B cell (primary cell): Measurements from ENCODE around the gene CACHD1. TPM values are rescaled to one million over a fixed set of nuclear protein-coding genes. Genes with fewer than 3 reads are reported as not detected.

Experiments used
- ATAC-seq: fragments of 200-7000 bp; cut with Tn5 transposase; one replicate; pipeline ENCODE4 v1.10.0; 2021; ENCODE audit warnings: low read depth, mild to moderate bottlenecking, moderate number of reproducible peaks, moderate library complexity
- CTCF ChIA-PET: fragments of 350-600 bp; sonication (Branson Sonifier 250); formaldehyde crosslinking; loops from one replicate; lab custom pipeline; 2021; ENCODE audit warnings: antibody characterized with exemption, inconsistent platforms; lab: Charles Lee
- POLR2A ChIA-PET: fragments of 350-600 bp; sonication (Branson Sonifier 250); formaldehyde crosslinking; loops from one replicate; lab custom pipeline; 2021; ENCODE audit warnings: antibody characterized with exemption; lab: Charles Lee
- DNase-seq: peaks from one replicate; pipeline ENCODE4 v3.0.0; 2013
- H2AFZ ChIP-seq: 2 replicates; pipeline ENCODE4 v1.6.1; 2012; ENCODE audit warnings: mild to moderate bottlenecking, low read depth, low read length; ENCODE audit not compliant: insufficient read depth, poor library complexity, severe bottlenecking
- H3K27ac ChIP-seq, 2 donors: 1 replicate in 1 of 2; 2 replicates in 1 of 2; pipeline ENCODE4 v1.5.1; 2012 to 2013; ENCODE audit warnings: low read length in 2 of 2, mild to moderate bottlenecking in 2 of 2, moderate library complexity in 1 of 2
- H3K27me3 ChIP-seq, 4 experiments: fragments of 200-600 bp in 1 of 4; sonication (generic) in 1 of 4; replicated peaks in 1 of 4; 1 replicate in 2 of 4; 2 replicates in 2 of 4; pipeline versions ENCODE4 v1.6.1 to v1.7.0; 2013 to 2016; ENCODE audit warnings: low read length in 3 of 4, mild to moderate bottlenecking in 2 of 4, mixed read lengths in 1 of 4, moderate library complexity in 1 of 4; ENCODE audit not compliant: insufficient read depth in 4 of 4, control insufficient read depth in 3 of 4; ENCODE audit errors: control extremely low read depth in 1 of 4
- H3K36me3 ChIP-seq, 2 experiments: replicated peaks in 1 of 2; 1 replicate in 1 of 2; 2 replicates in 1 of 2; pipeline versions ENCODE4 v1.6.1 to v1.7.1; 2013; ENCODE audit warnings: low read length in 1 of 2; ENCODE audit not compliant: insufficient read depth in 2 of 2, control insufficient read depth in 1 of 2; ENCODE audit errors: control extremely low read depth in 1 of 2, extremely low read depth in 1 of 2
- H3K4me1 ChIP-seq, 2 donors: fragments of 200-600 bp in 1 of 2; sonication (generic) in 1 of 2; 1 replicate in 1 of 2; 2 replicates in 1 of 2; pipeline versions ENCODE4 v1.5.1 to v1.6.1; 2013 to 2017; ENCODE audit warnings: low read length in 2 of 2; ENCODE audit not compliant: control insufficient read depth in 2 of 2, insufficient read depth in 2 of 2
- H3K4me2 ChIP-seq: replicated peaks from 2 replicates; pipeline ENCODE3; 2012; ENCODE audit warnings: mild to moderate bottlenecking, low read depth, low read length; ENCODE audit not compliant: poor library complexity, severe bottlenecking
- H3K4me3 ChIP-seq, 5 experiments: fragments of 200-600 bp in 1 of 5; sonication (generic) in 1 of 5; 1 replicate in 3 of 5; 2 replicates in 2 of 5; pipeline versions ENCODE4 v1.5.1 to v1.7.0; 2011 to 2016; ENCODE audit warnings: low read length in 4 of 5, mild to moderate bottlenecking in 4 of 5, low read depth in 2 of 5, control low read depth in 1 of 5, moderate library complexity in 1 of 5; ENCODE audit not compliant: insufficient read depth in 1 of 5; ENCODE audit errors: control extremely low read depth in 1 of 5, extremely low read depth in 1 of 5
- H3K79me2 ChIP-seq: fragments of 200-600 bp; sonication (generic); one replicate; pipeline ENCODE4 v1.6.0; 2016; ENCODE audit warnings: low read length; ENCODE audit not compliant: control insufficient read depth, insufficient read depth
- H3K9ac ChIP-seq: fragments of 200-600 bp; sonication (generic); 2 replicates; pipeline ENCODE4 v1.6.1; 2017; ENCODE audit warnings: mild to moderate bottlenecking, low read length, moderate library complexity
- H3K9me3 ChIP-seq, 3 donors: one replicate each; pipeline versions ENCODE4 v1.6.1 to v1.7.1; 2013; ENCODE audit warnings: low read length in 2 of 3; ENCODE audit not compliant: control insufficient read depth in 2 of 3, insufficient read depth in 1 of 3; ENCODE audit errors: control extremely low read depth in 1 of 3
- H4K20me1 ChIP-seq: 2 replicates; pipeline ENCODE4 v1.6.0; 2012; ENCODE audit warnings: mild to moderate bottlenecking, low read length; ENCODE audit not compliant: insufficient read depth, control insufficient read depth, poor library complexity, severe bottlenecking
- H3K27ac Mint-ChIP-seq: one replicate; pipeline ENCODE4 v1.8.0; 2021; ENCODE audit warnings: mixed read lengths
- H3K27me3 Mint-ChIP-seq: one replicate; pipeline ENCODE4 v1.8.0; 2021; ENCODE audit warnings: mixed read lengths
- H3K4me1 Mint-ChIP-seq: one replicate; pipeline ENCODE4 v1.8.0; 2021; ENCODE audit warnings: mixed read lengths
- H3K4me3 Mint-ChIP-seq: one replicate; pipeline ENCODE4 v1.8.0; 2021; ENCODE audit warnings: mixed read lengths
- H3K9me3 Mint-ChIP-seq: one replicate; pipeline ENCODE4 v1.8.0; 2022; ENCODE audit warnings: mixed read lengths; ENCODE audit not compliant: insufficient read depth
- EZH2 ChIP-seq: IDR thresholded peaks from 2 replicates; pipeline ENCODE4 v1.6.1; 2012; ENCODE audit warnings: borderline replicate concordance, low read depth, mild to moderate bottlenecking, moderate library complexity, low read length; ENCODE audit not compliant: insufficient read depth, poor library complexity, severe bottlenecking
- WGBS: methylation state at CpG from one replicate; pipeline ENCODE4 v1.1.5; 2013; ENCODE audit warnings: missing lambda C conversion rate; ENCODE audit not compliant: insufficient coverage; 5-methylcytosine and 5-hydroxymethylcytosine counted together
- intact Hi-C: fragments of 100-400 bp; cut with micrococcal nuclease; formaldehyde crosslinking; loops from one replicate; pipeline ENCODE4 v1.10.0; 2022
- polyA plus RNA-seq: library from polyadenylated mRNA; depleted of rRNA; stranded (reverse); fragments of >200 nt; gene quantifications from 2 replicates; pipeline ENCODE4 v1.2.3, GENCODE V29; 2012
- total RNA-seq, 2 donors: library from RNA; stranded (reverse); fragments of 120-200 nt in 1 of 2; gene quantifications; 1 replicate in 1 of 2; 2 replicates in 1 of 2; pipeline versions ENCODE4 v1.2.3 to v1.2.4, GENCODE V29; 2013 to 2022
- TF ChIP-seq, protein P1 (sequence below): fragments of 200-600 bp; IDR thresholded peaks from one replicate; pipeline ENCODE4 v1.8.0; 2022; ENCODE audit warnings: antibody characterized with exemption, mild to moderate bottlenecking

Gene CACHD1
- total and polyA plus RNA-seq, 2 donors (not counting 1 experiment from before 2014, with no cell fraction given) = not detected

DNA sequence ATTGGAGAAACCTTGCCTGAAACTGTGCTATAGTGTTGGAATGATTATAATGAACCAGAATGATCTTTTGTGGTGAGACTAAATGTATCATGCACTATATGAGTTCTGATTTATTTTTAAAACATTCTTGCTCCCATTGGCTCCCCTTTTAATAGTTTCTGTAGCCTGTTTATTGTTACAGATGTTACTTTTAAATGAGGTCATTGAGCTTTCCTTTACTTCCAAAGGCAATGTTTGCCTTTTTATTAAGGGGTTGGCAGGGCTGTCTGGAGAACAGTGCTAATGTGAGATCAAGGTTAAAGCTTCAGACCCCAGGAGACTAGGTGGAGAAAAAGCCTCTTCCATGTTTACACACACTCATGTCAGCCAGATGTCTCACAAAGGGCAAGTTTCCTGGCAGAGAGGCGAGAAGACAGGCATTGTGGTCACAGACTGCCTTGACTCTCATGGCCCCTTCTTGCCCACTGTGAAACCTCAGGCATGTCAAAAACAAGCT lies 154.3 kb downstream of the CACHD1 start:
- no peaks in the 10 kb centered on the region for H3K79me2 ChIP-seq
- H3K4me3 ChIP-seq = no peak overlapping the region
- no peaks in the 10 kb centered on the region for H3K36me3 ChIP-seq
- H3K27ac ChIP-seq = no peak overlapping the region
- Mint-ChIP-seq H3K9me3 (no peaks in the 10 kb centered on the region), H3K4me3 (no peak overlapping the region), H3K27ac (no peak overlapping the region), H3K27me3 (peaks cover 11% of the 10 kb centered on the region), H3K4me1 (peaks cover 3% of the 10 kb centered on the region)
- ATAC-seq (no peak), DNase-seq (no peak)
- TF ChIP-seq, protein P1, sequence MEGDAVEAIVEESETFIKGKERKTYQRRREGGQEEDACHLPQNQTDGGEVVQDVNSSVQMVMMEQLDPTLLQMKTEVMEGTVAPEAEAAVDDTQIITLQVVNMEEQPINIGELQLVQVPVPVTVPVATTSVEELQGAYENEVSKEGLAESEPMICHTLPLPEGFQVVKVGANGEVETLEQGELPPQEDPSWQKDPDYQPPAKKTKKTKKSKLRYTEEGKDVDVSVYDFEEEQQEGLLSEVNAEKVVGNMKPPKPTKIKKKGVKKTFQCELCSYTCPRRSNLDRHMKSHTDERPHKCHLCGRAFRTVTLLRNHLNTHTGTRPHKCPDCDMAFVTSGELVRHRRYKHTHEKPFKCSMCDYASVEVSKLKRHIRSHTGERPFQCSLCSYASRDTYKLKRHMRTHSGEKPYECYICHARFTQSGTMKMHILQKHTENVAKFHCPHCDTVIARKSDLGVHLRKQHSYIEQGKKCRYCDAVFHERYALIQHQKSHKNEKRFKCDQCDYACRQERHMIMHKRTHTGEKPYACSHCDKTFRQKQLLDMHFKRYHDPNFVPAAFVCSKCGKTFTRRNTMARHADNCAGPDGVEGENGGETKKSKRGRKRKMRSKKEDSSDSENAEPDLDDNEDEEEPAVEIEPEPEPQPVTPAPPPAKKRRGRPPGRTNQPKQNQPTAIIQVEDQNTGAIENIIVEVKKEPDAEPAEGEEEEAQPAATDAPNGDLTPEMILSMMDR = no peak
- TF ChIP-seq EZH2 = no peak
- ChIA-PET CTCF (no interaction called here), POLR2A (no interaction called here)
- no peaks in the 10 kb centered on the region for H3K27me3 ChIP-seq
- H3K4me2 ChIP-seq = no peak overlapping the region
- no peaks in the 10 kb centered on the region for H3K4me1 ChIP-seq
- H3K9ac ChIP-seq = no peak overlapping the region
- 0% methylated on average over 1 of the region's 1 CpG for WGBS
- H2AFZ ChIP-seq = no peak overlapping the region
- no peaks in the 10 kb centered on the region for H4K20me1 ChIP-seq
- intact Hi-C loops = no loop called here
- no peaks in the 10 kb centered on the region for H3K9me3 ChIP-seq

DNA sequence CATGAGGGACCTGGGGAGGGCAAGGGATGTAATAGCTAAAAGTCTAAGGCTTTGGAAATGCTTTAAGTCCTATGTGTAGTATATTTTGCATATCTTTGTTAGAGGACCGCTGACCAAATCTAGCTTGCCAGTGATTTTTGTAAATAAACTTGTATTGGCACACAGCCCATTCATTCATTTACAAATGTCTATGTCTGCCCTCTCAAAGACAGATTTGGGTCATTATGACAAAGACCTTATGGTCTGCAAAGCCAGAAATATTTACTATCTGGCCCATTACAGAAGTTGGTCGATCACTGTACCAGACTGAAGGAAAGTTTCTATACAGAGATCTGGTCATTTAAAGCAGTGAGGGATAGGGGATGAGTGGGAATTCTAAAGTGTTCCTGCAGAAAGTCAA lies 154.9 kb downstream of the CACHD1 start:
- H3K4me1 Mint-ChIP-seq = peaks cover 7% of the 10 kb centered on the region
- no peak overlapping the region for H3K27ac Mint-ChIP-seq
- 83% methylated on average over 1 of the region's 2 CpGs for WGBS
- Histone ChIP-seq H3K27ac (no peak overlapping the region), H3K36me3 (no peaks in the 10 kb centered on the region), H3K27me3 (no peaks in the 10 kb centered on the region), H3K9ac (no peak overlapping the region), H3K4me2 (no peak overlapping the region), H3K4me3 (no peak overlapping the region), H2AFZ (no peak overlapping the region), H3K4me1 (no peaks in the 10 kb centered on the region), H4K20me1 (no peaks in the 10 kb centered on the region), H3K79me2 (no peaks in the 10 kb centered on the region), H3K9me3 (no peaks in the 10 kb centered on the region)
- no peak overlapping the region for H3K4me3 Mint-ChIP-seq
- ATAC-seq (no peak), DNase-seq (no peak)
- POLR2A ChIA-PET = no interaction called here
- CTCF ChIA-PET = no interaction called here
- intact Hi-C loops = no loop called here
- H3K9me3 Mint-ChIP-seq = no peaks in the 10 kb centered on the region
- TF ChIP-seq EZH2 = no peak
- TF ChIP-seq, protein P1 = no peak
- peaks cover 11% of the 10 kb centered on the region for H3K27me3 Mint-ChIP-seq
